Stimulated activated CD4-positive, alpha-beta T cell treated with anti-CD3 and anti-CD28 coated beads, TNF-alpha, amount 100 ng/mL, for 1 hour (primary cell): ENCODE data around the gene GPC1.
"Not testable (repeated sequence)": the region's sequence is repeated elsewhere in the genome, so short reads cannot be mapped to it uniquely, and the experiment has no call there.

Source experiments
- DNase-seq, 3 donors: peaks; one replicate each; pipeline ENCODE4 v3.0.0-alpha.2; 2020; ENCODE audit warnings: low read depth in 3 of 3, low spot score in 1 of 3

Gene GPC1, protein sequence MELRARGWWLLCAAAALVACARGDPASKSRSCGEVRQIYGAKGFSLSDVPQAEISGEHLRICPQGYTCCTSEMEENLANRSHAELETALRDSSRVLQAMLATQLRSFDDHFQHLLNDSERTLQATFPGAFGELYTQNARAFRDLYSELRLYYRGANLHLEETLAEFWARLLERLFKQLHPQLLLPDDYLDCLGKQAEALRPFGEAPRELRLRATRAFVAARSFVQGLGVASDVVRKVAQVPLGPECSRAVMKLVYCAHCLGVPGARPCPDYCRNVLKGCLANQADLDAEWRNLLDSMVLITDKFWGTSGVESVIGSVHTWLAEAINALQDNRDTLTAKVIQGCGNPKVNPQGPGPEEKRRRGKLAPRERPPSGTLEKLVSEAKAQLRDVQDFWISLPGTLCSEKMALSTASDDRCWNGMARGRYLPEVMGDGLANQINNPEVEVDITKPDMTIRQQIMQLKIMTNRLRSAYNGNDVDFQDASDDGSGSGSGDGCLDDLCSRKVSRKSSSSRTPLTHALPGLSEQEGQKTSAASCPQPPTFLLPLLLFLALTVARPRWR

DNA sequence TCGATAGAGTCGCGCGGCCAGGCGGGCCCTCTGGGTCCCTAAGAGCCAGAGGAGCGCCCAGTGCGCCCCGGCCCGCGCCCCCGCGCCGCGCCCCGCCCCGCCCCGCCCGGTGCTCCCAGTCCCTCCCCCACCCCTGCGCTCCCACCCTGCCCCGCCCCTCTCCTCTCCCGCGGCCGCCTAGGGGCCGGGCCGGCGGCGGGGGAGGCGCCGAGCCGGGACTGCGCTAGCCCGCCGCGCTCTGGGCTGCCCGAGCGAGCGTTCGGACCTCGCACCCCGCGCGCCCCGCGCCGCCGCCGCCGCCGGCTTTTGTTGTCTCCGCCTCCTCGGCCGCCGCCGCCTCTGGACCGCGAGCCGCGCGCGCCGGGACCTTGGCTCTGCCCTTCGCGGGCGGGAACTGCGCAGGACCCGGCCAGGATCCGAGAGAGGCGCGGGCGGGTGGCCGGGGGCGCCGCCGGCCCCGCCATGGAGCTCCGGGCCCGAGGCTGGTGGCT lies at the start of gene GPC1:
TSS of gene GPC1 (plus strand) at position 207 of the 491 bp plus-strand sequence. CDS start at position 463, 256 bp downstream.
- DNase-seq: peak in 1 of 3 donors; percentile 24

DNA sequence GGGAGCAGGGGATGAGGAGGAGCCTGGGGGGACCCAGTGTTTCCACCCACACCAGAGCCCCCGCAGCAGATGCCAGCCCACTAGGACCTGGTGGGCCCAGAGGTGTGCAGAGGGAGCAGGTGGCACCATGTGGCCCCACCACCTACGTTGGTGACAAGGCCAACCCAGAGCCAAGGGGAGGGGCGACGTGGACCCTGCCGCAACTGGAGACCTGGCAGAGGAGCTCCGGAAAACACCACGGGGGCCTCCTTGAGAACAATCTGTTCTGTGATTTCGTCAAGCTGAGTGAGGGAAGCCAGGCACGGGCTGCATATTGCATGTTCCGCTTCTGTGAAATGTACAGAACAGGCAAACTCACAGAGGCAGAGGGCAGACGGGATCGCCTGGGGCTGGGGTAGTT lies 49.1 kb upstream of the GPC1 start:
- DNase-seq: no peak

DNA sequence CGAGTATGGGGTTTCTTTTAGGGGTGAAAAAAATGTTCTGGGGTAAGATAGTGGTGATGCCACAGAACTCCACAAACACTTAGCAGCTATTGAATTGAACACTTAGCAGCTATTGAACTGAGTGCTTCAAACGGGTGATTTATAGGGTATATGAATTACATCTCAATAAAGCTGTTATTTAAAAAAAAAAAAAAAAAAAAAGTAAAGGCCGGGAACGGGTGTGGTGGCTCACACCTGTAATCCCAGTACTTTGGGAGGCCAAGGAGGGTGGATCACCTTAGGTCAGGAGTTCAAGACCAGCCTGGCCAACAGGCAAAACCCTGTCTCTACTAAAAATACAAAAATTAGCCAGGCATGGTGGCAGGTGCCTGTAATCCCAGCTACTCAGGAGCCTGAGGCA lies 48.7 kb upstream of the GPC1 start:
- DNase-seq: not testable (repeated sequence)

DNA sequence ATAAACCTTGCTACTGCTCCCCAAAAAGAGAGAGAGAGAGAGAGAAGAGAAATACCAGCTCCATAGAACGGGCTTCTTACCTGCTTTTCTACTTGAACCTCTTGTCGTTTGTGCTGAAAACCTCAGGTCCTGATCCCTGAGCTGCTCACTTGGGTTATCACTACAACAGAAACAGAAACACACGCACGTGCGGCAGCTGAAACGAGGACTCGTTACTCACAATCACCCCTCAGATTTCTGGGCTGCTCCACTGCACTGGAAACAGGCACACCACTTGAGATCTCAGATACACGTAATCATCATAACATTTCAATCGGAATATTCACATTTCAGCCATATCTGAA lies 48.2 kb upstream of the GPC1 start:
- DNase-seq: no peak

DNA sequence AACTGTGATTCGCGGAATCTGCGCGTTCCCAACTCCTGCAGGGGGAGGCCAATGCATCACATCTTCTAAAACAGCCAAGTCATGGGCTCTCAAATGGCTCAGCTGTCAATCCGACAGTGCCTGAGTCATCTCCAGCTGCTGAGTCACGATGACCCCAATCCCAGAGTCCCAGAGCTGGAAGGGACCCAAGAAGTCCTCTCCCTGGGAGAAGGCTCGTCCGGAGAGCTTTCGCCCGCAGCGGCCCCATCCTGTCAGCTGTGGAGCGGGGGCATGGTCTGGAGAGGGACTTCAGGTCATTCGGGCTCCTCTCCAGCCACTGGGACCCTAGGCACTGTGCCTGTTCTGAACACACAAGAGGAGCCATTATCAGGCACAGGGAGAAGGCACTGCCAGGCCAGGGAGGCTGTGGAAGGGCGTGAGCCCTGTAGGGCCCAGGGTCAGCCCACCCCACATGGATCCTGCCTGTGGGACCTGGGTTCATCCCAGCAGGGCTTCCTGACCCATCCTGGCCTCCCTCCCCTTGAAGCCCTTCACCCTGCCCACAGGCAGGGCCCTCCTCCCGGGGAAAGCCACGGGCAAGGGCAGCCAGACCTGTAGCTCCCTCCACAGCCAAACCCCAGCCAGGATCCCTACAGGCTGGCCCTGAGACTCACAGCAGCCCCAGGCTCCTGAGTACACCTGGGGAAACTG lies 47.6 kb upstream of the GPC1 start:
- DNase-seq: no peak

DNA sequence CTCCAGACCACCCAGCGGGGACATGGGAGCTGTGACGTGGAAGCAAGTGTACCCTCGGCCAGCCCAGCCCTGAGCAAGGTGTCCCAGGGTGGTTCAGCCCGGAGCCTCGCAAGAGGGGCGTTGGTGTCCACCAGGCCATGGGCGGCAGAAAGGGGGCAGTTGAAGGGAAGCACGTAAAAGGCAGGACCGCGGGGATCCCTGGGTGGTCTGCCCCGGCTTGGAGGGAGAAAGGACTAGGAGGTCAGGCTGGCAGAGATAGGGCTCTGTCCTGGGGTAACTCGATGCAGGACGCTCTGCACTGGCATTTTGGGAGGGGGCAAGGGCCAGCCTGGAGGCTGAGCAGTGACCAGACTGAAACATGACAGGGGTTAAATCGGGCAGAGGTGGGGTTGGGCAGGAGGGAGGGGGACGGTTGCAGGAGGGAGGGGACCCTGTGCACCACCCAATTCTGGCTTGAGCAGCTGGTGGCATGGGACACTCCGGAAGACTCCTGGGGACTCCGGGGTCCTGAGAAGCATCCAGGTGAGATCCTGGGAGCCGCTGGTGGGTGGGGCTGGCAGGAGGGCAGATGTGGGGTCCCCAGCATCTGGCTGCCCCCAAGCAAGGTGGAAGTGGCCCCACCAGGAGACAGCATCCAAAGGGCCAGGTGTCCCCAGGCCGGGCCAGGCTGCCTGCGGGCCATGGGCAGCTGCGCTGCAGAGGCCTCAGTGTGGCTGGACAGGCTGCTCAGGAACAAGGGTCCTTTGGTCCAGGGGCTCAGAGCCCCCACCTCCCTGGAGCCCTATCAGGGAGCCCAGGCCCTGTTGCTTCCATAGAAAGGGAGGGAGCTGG lies 46.8 kb upstream of the GPC1 start:
- DNase-seq: no peak

DNA sequence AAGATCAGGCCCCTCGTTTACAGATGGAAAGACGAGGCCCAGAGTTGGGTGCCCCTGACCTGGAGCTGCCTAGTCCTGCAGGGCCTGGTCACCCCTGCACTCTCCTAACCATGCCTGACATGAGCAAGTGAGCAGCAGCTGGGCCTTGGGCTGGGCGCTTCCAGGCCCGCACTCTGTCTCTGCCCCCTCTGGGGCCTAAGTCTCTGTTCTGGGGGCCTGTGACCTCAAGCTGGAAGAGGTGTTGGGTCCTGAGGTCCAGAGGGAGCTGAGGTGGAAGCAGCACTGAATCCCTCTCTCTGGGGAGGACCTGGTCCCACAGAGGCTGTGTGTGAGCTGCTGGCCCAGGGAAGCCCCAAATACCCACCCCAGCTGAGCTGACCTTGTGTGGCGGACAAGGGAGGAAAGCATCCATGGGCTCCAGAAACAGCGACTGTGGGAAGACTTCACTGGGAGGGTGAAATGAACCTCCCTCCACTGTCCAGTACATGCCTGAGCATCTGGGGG lies 46.1 kb upstream of the GPC1 start:
- no peak for DNase-seq

DNA sequence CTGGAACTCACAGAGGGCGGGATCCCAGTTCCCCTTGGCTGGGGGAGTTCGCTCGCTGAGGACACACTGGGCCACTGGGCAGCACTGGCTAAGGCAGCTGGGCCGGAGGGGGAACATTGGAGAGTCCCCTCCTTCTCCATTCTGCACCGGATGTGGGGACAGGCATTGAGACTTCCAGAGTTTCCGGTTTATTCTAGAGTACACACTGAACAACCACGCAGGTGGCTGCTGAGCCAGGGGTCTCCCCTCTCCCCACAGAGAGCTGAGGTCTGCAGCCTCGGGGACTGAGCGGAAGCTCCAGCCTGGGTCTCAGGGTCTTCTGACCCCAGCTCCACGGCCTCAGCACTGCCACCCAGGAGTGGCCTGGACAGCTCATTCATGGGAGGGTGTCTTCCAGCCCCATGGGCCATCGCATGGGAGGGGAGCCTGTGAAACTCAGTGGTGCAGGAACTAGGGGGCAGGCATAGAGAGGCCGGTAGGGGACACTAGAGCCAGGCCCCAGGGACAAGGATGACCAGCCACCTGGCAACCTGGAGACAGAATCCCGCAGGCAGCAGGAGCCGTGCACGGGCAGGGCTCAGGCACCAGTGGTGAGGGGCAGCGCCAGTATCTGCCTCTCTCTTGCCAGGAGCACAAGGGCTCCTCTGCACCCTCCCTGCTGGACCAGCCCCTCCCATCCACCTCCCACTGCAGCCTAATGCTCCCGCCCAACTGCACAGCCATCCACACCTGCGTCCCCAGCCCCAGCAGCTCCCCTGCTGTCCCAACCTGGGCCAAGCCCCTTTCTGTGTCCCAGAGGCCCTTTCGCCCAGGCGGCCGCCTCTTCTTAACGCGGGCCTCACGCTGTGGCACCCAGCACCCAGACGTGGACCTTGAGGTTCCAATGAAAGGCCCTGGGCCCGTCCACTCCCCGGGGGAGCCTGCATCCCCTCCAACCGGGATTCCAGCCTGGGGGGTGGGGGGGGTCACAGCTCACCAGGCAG lies 45.1 kb upstream of the GPC1 start:
- DNase-seq: no peak

DNA sequence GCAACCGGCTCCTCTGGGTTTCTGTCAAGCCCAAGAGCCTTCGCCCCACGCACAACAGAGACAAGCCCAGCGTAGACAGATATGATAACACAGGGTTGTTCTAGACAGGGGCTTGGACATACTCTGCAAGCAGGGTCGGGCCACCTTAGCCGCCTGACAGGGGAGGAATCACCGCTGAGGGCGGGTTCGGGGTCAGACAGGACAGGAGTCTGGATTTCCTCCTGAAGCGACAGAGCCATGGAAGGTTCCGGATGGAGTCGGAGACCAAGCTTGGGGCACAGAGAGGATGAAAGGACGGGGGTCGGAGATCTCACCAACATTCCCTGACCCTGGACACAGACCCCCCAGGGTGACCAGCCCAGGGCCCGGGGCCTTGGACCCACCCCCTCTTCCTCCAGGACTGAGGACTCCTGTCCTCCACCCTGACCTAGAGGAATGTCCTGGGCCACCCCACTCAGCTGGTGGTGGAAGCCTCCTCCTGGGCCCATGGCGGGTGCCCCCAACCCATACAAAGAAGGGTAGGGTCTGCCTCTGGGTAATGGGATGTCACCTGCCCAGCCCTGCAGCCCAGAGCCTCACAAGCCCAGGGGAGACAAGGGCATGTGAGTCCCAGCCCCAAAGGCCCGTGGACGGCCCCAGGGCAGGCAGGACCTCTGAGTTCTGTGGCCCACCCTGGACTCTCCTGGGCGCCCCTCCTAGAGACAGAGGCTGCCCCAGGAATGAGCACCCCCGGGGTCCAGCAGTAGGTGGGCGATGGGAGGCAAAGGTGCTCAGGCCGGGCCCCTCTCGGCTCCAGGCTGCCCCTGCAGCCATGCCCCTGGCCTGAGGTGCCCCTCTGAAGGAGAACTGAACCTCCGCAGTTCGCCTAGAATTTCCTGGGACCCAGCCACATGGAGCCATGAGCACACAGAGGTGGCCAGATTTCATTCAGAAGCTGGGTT lies 44.1 kb upstream of the GPC1 start:
- no peak for DNase-seq

DNA sequence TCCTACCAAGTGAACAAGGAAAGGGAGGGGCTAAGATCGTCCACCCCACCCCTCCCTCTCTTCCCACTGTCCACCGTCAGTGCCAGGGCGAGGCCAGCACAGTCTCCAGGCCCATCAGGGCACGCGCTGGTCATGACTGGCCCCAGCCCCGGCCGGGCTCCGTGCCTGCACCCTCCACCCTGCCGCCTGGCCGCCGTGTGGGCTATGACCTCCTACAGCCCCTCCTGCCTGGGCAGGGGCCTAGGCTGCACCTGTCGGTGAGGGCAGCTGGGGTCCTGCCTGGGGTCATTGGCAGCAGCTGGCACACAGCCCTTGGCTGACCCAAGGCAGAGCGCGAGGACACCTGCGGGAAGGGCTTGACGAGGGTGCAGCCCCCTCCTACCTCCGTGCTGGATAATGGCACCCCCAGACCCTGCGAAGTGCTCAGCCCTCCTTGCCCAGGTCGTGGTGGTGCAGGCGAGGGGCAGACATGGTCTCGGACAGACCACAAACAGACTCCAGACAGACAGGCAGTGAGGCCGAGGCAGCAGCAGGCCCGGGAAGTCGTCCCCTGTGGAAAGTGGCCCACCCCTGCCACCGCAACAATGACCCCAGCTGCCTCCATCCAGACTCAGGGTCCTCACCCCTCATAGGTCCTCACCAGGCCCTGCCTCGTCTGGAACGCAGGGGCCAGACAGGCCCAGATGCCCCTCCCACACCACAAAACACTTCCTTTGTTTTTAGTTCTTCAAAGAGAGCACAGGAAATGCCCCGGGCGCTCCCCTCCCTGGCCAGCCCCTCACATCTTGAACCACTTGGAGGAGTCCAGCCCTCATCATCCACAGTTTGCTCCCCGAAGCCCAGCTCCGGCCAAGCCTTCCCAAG lies 43.1 kb upstream of the GPC1 start:
- no peak for DNase-seq

DNA sequence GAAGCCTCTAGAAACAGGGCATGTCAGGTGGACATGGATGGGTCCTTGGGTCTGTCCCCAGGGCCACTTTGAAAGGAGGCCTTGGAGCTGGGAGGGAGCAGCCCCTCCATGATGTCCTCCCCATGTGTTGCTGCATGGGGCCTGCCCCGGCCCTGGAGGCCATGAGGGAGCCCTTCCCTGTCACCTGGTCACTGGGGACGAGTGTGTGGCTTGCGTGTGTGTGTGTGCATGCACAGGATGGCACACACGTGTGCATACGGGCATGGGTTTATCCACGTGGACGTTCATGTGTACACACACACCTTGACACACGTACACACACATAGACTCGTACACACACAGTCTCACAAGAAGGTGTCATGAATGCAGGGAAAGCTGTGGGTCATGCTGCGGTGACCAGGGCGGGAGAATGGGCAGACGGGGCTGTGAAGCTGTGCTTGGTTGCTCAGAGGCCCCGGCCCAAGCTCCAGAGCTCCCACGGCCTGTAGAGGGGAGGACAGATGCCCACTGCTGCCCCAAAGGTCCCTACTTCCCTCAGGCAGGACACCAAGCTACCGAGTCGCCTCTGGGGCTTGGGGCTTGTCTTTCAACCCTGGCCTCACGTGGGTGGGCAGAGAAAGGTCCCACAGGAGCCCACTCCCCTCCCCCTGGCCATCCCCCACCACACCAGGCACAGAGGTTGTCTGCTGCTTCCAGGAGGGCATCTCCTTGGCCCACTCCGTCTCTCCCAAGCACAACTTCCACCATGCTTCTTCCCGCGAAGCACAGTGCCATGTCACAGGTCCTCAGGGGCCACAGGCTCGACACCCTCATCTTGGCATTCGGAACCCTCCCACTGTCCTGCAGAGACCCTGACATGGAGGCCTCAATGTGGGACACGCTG lies 42.3 kb upstream of the GPC1 start:
- no peak for DNase-seq

DNA sequence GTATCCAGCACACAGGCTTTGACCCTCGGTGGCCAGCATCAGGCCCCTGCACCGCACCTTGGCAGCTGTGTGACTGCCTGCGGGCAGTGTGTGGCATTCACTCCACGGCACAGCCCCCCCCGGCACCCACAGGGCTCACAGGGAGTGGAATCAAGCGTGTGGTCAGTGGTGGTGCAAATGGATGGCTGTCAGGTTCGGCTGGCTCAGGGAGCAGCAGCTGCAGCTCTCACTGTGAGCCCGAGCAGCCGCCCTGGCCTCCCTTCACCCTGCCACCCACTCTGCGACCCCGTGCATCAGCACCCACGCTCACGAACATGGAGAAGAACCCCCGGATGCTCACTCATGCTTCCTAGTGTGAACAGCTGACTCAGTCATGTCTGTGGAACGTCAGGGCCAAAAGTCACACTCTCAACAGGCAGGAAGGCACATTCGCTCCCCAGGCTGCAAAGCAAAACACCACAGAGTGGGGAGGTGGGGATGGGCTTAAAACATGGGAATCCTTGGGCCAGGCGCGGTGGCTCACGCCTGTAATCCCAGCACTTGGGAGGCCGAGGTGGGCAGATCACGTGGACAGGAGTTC lies 41.5 kb upstream of the GPC1 start:
- no peak for DNase-seq

DNA sequence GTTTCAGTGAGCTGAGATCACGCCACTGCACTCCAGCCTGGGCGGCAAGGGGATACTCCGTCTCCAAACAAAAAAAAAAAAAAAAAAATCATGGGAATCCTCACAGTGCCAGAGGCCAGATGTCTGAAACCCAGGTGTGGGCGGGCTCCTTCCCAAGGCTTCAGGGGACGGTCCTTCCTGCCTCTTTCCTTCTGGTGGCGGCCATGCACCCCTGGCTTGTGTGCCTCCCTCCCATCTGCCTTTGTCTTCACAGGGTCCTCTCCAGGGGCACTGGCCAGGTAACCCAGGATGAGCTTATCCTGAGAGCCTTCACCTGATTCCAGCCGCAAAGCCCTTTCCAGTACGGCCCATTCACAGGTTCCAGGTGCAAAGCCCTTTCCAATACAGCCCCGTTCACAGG lies 40.9 kb upstream of the GPC1 start:
- DNase-seq: no peak

DNA sequence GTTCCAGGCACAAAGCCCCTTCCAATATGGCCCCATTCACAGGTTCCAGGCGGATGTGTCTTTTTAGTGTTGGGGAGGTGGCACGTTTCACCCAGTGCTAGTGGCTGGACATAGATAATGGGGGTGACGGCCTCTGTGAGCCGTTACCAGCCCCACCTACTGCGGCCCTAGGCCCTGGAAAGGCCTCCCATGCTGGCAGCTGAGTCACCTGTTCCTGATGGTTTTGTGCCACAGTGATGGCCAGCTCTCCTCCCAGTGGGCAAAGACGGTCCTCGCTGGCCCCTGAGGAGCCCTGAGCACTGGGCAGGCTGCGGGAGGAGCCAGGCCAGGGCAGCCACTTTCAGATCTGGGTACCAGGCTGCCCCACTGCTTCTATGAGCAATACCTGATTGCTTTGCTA lies 40.0 kb upstream of the GPC1 start:
- DNase-seq: no peak

DNA sequence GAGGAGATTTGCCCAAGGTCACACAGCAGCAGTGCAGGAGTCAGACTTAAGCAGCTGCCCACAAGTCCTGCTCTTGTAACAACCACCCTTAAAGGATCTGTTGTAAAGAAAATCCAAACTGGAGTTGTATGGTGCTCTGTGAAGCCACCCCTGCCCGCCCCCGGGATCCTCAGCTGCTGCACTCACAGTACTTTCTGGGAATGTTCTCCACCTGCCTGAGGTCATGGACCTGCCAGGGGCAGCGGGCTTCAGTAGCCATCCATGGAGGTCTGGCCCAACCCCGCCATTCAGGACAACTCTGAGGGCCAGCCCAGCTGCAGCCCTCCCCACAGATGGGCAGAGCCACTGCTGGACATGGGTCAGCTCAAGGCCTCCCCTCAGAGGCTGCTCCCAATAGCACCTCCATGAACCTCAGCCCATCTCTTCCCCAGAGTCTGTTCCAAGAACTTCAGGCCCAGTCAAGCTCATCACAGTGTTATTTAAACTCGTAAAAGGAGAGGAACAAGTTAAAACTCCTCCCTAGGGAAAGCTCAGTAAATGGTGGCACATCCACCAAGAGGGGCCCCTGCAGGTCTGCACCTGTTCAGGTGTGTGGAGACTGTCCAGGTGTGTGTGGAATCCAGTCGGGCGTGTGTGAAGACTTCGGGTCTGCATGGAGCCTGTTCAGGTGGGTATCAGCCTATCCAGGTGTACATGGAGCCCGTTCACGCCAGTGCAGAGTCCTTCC lies 39.4 kb upstream of the GPC1 start:
- no peak for DNase-seq
